Measurements from ENCODE around the gene TPRA1.
A peak's percentile ranks its signal among the peaks of the same experiment; 100 is the strongest.

The TPRA1 gene

DNA sequence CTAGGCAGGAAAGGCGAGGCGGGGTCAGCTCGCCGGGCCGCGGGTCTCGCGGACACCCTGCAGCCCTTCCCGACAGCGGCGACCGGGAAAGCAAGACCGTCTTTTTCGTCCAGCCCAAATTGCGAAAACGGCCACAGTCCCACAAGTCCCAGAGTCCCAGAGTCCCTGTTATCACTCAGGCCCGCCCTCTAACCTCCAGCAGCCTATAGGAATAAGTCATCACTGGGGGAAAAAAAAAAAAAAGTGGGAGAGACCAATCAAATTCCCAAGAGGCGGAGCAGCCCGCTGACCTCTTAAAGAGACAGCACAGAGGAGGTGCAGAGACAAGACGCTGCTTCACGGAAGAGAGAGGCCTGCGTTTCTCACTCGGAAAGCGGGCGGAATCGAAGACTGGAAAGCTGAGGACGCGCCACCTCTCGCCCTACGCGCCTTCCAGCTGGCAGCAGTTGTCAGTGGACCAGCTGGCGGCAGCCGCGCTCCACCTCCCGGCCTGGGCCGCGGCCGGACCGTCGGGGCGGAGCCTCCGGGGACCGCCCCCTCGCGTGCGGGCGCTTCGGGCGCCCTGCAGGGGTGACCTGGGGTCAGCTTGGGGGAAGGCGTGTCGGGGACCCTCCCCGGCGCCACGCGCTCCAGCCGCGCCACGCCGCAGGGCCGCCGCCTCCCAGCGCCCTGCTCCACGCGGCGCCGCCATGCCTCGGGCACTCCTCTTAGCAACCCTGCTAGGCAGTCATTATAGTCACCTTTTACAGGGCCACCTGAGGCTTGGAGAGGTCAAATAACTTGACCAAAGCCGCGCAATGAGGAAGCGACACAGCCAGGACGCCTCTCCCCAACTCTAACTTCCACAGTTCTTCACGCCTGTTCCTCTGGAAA lies at the start of gene TPRA1:
TSS of gene TPRA1 (minus strand) at position 141 of the 873 bp plus-strand sequence. CDS start 10,587 bp downstream, outside the sequence.
- peak; percentile 67 to 96 (median 88) for DNase-seq

- no peak for DNase-seq
Measured at GRCh38 chr3:127640042-127640355, 49.5 kb upstream of the TPRA1 start.

DNA sequence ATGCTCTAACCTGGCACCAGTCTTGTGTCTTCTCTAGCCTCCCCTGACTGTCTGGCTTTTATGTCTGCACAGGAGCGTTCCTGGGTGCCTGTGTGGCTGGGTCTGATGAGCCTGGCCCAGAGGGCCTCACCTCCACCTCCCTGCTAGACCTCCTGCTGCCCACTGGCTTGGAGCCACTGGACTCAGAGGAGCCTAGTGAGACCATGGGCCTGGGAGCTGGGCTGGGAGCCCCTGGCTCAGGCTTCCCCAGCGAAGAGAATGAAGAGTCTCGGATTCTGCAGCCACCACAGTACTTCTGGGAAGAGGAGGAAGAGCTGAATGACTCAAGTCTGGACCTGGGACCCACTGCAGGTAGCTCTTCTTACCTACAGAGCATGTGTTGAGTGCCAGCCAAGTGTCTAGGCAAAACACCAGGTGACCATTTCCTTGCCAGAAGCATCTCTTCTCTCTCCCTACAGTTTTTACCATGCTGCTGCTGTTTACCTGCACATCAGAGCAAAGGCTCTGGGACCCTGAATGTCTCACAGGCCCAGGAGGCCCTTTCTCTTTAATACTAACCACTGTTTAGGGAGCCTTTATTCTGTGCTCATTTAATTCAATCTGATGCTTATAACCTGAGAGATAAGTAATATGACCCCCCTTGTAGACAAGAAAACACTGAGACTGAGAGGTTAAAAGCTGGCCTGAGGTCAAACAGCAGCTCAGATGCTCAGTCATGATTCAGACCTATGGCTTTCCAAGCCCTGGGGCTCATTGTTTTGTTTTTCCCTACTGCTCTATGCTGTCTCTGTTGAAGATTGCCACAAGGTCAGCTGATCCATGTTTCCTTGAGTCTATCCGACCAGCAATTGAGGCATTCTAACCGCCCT lies 48.9 kb upstream of the TPRA1 start:
- no peak for DNase-seq

DNA sequence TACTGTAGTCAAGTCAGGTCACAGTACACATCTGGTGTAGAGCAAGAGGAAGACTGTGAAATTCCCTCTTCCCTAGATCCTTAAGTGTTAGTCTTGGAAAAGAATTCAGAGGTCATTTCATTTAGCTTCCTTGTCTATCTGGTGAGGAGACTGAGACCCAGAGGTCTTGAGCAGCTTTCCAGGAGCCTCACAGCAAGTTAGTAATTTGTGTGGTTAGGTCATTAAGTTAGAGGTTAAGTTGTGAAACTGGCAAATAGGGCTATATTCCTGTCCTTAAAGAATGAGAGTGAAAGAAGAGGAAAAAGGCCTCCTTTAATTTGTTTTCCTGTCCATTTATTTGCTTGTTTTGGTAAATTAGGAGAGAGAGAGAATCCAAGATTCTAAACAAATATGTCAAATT lies 47.4 kb upstream of the TPRA1 start:
- DNase-seq = no peak

- DNase-seq = no peak
Measured at GRCh38 chr3:127637546-127637945, 47.0 kb upstream of the TPRA1 start.

GRCh38 chr3:127634653-127635052 lies 44.1 kb upstream of the TPRA1 start:
- DNase-seq = no peak

GRCh38 chr3:127632035-127632820 lies 41.7 kb upstream of the TPRA1 start:
- DNase-seq = no peak

- DNase-seq = no peak
Measured at GRCh38 chr3:127630811-127631714, 40.5 kb upstream of the TPRA1 start.

DNA sequence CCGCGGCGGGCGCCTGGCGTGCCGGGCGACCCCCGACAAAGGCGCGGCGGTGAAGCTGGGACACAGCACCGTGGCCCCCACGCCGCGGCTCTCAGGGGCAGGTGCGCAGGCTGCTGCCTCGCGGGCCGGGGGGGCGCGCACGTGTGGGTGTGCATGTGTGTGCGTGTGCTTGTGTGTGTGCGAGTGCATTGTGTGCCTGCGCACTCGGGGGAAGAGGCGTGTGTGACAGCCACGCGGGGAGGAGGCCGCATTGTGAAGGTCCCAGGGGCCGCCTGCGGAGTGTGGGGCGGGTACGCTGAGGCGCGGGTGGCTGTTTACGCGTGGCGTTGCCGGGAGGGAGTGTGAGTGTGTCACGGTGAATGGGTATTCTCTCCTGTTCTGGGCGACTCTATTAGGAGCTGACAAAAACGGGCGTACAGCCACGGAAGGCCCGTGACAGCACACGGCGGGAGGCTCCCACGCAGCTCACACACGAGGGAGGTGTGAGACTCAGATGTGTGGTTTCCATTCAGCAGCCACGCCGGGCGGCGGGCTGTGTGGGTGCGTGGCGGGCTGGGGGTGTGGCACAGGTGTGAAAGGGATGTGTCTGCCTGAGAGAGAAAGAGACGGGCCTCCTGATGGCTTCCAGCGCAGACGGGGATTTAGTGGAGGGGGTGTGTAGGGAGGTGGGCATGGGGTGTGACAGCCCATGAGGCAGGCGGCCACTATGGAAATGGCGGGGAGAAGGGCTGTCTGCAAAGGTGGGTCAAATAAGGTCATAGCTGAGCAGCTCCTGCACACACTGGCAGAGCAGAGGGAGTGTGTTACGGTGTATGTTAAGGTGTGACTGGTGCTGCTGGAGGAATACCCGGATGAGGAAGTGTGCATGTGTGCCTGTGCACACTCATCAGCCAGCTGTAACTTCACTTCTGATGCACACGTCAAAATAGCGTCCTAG lies 39.2 kb upstream of the TPRA1 start:
- DNase-seq = peak in 33 of 56 donors; percentile 9 to 78 (median 41)

DNA sequence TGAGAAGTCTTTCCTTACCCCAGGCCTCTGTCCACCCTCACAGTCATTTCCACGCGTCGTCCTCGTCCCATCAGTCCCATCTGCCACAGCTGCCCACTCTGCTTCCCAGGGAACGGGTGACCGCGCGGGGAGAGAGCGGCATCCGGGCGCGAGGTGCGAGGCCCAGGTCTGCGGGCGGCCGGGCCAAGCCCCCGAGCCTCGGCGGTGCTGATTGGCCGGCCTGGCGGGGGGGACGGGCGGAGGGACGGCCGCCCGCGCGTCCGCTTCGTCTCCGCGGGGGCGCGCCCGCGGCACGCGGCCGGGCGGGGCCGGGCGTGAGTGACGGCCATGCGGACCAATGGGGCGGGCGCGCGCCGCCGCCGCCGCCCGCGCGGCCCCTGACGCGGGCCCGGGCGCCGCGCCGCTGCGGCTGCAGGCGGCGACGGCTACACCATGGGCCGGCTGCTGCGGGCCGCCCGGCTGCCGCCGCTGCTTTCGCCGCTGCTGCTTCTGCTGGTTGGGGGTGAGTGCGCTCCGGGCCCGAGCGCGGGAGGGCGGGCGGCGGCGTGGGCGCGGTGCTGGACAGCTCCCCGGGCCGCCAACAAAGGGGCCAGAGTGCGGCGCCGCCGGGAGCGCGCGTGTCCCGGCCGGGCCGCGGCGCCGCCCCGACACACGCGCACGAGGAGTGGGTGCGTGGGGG lies 38.4 kb upstream of the TPRA1 start, which contains the start of gene PODXL2:
TSS of gene PODXL2 (plus strand) at position 398 of the 679 bp plus-strand sequence. CDS start at position 433, 35 bp downstream.
- peak in 39 of 56 donors; percentile 14 to 69 (median 32) for DNase-seq

GRCh38 chr3:127628426-127628787 lies 37.9 kb upstream of the TPRA1 start:
- DNase-seq = no peak

GRCh38 chr3:127625821-127626220 lies 35.3 kb upstream of the TPRA1 start:
- DNase-seq = no peak

DNA sequence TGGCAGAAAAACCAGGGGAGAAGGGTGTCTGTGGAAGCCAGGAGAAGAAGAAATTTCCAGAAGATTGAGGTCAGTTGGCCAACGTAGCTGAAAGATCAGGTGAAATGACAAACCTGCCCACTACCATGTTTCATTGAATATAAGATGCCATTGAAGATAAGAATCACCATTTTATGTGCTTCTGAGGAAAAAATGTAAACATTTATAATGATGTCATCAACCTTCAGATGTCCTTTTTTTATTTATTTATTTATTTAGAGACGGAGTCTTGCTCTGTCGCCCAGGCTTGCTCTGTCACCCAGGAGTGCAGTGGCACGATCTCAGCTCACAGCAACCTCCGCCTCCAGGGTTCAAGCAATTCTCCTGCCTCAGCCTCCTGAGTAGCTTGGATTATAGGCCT lies 33.5 kb upstream of the TPRA1 start:
- no peak for DNase-seq

DNA sequence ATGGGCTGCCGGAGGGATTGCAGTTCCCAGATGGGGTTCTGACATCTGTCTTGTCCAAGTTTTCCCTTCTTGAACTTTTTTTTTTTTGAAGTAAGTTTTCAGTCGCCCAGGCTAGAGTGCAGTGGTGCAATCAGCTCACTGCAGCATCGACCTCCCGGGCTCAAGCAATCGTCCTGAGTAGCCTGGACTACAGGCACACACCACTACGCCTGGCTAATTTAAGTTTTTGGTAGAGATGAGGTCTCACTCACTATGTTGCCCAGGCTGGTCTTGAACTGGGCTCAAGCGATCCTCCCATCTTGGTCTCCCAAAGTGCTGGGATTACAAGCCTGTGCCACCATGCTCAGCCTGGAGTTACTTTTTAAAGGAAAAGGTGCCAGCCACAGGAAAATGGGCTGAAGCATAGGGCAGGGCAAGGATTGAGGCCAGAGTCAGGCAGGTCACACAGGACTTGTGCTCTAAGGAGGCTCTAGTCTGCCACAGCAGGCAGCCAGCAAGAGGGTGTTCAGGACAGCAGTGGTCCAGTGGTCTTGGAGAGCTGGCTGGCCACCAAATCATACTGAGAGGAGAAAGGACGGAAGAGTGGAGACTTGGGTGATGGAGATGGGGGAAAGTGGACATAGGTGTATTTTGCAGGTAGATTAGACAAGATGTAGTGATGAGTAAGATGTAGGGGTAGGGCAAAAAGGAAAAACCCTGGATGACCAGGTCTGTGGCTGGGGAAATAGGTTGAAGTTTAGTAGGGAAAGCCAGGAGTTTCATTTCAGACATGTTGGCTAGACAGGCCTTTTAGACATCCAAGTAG lies 32.4 kb upstream of the TPRA1 start:
- no peak for DNase-seq

DNA sequence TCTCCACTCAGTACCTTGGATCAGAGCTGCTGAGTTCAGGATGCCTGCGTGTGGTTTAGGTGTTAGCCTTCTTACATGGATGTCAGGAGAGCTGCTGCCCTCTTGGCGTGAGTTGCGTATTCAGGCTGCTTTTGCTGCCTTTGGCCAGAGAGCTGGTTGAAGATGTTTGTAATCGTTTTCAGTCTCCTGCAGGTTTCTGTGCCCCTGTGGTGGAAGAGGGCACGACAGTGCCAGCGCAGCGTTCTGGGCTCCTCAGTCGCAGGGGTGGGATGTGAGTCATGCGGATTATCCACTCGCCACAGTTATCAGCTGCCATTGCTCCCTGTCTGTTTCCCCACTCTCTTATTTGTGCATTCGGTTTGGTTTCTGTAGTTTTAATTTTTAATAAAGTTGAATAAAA lies 31.5 kb upstream of the TPRA1 start:
- no peak for DNase-seq

DNA sequence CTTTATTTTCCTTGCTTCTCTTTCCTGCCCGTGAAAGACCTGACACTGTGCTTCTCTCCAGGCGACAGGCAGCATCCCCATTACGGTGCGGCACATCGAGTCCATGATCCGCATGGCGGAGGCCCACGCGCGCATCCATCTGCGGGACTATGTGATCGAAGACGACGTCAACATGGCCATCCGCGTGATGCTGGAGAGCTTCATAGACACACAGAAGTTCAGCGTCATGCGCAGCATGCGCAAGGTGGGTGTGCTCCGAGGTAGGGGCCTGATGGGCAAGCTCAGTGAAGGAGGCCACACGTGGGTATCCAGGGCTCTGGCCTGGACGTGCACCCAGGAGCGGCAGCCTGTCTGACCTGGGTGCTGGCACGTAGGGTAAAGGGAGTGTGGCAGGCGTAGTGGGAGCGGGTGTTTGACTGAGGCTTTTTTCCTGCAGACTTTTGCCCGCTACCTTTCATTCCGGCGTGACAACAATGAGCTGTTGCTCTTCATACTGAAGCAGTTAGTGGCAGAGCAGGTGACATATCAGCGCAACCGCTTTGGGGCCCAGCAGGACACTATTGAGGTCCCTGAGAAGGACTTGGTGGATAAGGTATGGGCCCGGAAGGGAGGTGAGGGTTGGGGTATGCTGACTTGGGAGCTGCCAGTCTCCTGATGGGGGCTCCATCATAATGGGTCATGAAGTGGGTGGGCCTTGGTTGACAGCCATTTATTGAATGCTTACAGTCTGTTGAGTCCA lies 30.3 kb upstream of the TPRA1 start:
- DNase-seq = no peak

DNA sequence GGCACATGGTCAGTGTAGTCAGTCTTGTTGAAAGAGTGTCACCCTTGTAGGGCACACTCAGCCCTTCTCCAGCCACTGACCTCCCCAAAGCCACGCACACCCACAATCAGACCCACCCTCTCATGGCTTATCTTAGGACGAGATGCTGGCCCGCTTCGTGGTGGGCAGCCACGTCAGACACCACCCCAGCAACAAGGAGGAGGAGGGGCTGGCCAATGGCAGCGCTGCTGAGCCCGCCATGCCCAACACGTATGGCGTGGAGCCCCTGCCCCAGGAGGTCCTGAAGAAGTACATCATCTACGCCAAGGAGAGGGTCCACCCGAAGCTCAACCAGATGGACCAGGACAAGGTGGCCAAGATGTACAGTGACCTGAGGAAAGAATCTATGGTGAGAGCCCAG lies 28.4 kb upstream of the TPRA1 start:
- no peak for DNase-seq

Measured in nucleus accumbens (tissue), 56 donors.